ENCODE results near the gene COPS8. TPM values are rescaled to one million over a fixed set of nuclear protein-coding genes. Genes with fewer than 3 reads are reported as not detected.

The COPS8 gene
- total and polyA plus RNA-seq, 2 of the 8 experiments (the other 6 are each of a cell fraction or from before 2014, with no cell fraction given): 59.3 to 67.5 TPM

DNA sequence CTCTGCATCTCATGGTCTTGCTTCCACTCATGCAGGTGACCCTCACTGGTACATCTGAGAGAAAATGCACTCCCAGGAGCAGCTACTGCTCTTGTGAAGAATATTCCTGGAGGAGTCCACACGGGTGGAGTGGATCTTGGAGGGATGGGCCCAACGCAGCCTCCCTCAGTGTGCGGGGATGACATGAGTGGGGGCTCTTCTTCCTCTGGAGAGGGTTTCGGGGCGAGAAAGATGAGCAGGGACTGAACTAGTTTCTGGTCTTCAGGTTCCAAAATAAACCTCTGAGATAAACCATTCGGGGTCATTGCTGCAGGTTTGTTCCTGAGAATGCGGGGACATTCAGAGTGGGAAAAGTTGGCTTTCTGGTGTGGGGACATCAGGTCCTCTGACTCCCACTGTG lies 39.1 kb downstream of the COPS8 start (continued):
- TF ChIP-seq BCL11A (IDR thresholded peaks at IDR 0.05; ENCODE audit: low read depth in 2 of 2, low read length in 2 of 2): no peak
- no peak for TF ChIP-seq TAF7 (optimal IDR thresholded peaks at IDR 0.05; ENCODE audit: borderline replicate concordance, low read depth, low read length)
- no peak for TF ChIP-seq SP1 (IDR thresholded peaks at IDR 0.05; ENCODE audit: low read depth, low read length)
- no peak for TF ChIP-seq CEBPB (IDR thresholded peaks at IDR 0.05; ENCODE audit: low read depth, low read length)
- no peak for TF ChIP-seq POU5F1 (IDR thresholded peaks at IDR 0.05; ENCODE audit: low read depth, low read length)
- no peak for TF ChIP-seq RNF2 (IDR thresholded peaks at IDR 0.05; ENCODE audit: borderline replicate concordance, low read depth, low read length, missing control alignments, poor library complexity, severe bottlenecking)
- no peak for TF ChIP-seq SUZ12 (IDR thresholded peaks at IDR 0.05; ENCODE audit: low read length)

Data from H1 (cell line).